Ishikawa (cell line): ENCODE results near the gene NSD2.

Experiments
- CREB1 ChIP-seq: IDR thresholded peaks from 2 replicates; pipeline ENCODE4 v1.6.1; 2012; ENCODE audit warnings: low read depth
- EP300 ChIP-seq: IDR thresholded peaks from 2 replicates; pipeline ENCODE4 v1.6.1; 2012; ENCODE audit warnings: borderline replicate concordance
- FOXM1 ChIP-seq: IDR thresholded peaks from 2 replicates; pipeline ENCODE4 v1.6.1; 2012; ENCODE audit warnings: low read depth, borderline replicate concordance
- YY1 ChIP-seq: IDR thresholded peaks from 2 replicates; pipeline ENCODE4 v1.6.1; 2012; ENCODE audit warnings: low read depth

DNA sequence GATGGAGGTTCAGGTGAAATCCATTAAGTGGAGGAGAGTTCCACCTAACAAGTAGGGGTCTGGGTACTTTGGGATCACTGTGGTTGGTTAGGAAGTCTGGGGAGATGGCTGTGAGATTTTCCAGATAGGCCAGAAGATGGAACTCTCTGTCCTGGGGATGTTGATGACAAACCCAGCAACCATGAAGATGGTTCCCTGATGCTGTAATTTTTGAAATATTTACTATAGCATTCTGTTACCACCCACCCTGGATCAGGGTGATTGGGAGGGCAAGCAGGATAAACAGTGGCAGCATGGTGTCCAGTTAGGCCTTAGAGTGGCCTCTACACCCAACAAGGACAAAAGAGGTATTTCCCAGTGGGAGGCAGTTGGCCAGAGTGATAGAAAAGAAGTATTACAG, 153.5 kb downstream of the NSD2 start:
- TF ChIP-seq CREB1 = no peak
- TF ChIP-seq EP300 = no peak
- no peak for TF ChIP-seq FOXM1
- no peak for TF ChIP-seq YY1
